Right lobe of liver (tissue), 4 donors: ENCODE results near the gene MYO10.

ENCODE experiments used
- POLR2A ChIP-seq: fragments of 450-650 bp; IDR thresholded peaks from one replicate; pipeline ENCODE4 v1.6.1; 2017; ENCODE audit warnings: antibody characterized with exemption, mild to moderate bottlenecking
- TF ChIP-seq, protein P1 (sequence below), 4 donors: fragments of 200-600 bp in 3 of 4; fragments of 450-650 bp in 1 of 4; IDR thresholded peaks; one replicate each; pipeline versions ENCODE4 v1.5.1 to v1.8.0; 2016 to 2022; ENCODE audit warnings: antibody characterized with exemption in 4 of 4, mild to moderate bottlenecking in 2 of 4
- donor health status: DM: no; HTN: no; CAD: no.
- donor health status: DM: no; HTN: no; CAD: no.
- donor health status: DM: no; HTN: yes; CAD: no.

GRCh38 chr5:16936989-16937438 is 926 bp upstream of the MYO10 start:
- TF ChIP-seq, protein P1, sequence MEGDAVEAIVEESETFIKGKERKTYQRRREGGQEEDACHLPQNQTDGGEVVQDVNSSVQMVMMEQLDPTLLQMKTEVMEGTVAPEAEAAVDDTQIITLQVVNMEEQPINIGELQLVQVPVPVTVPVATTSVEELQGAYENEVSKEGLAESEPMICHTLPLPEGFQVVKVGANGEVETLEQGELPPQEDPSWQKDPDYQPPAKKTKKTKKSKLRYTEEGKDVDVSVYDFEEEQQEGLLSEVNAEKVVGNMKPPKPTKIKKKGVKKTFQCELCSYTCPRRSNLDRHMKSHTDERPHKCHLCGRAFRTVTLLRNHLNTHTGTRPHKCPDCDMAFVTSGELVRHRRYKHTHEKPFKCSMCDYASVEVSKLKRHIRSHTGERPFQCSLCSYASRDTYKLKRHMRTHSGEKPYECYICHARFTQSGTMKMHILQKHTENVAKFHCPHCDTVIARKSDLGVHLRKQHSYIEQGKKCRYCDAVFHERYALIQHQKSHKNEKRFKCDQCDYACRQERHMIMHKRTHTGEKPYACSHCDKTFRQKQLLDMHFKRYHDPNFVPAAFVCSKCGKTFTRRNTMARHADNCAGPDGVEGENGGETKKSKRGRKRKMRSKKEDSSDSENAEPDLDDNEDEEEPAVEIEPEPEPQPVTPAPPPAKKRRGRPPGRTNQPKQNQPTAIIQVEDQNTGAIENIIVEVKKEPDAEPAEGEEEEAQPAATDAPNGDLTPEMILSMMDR (IDR thresholded peaks at IDR 0.05) = no peak
- TF ChIP-seq POLR2A = no peak
